Activated naive CD8-positive, alpha-beta T cell treated with anti-CD3 and anti-CD28 coated beads, Interleukin-2, amount 50 U/mL, for 16 hours (primary cell): ENCODE results near the gene NRN1L.
A peak's percentile ranks its signal among the peaks of the same experiment; 100 is the strongest.

Source experiments
- DNase-seq: peaks from one replicate; pipeline ENCODE4 v3.0.0-alpha.2; 2020; ENCODE audit warnings: low read depth, low spot score

Gene NRN1L

GRCh38 chr16:67935402-67936123 lies 50.9 kb downstream of the NRN1L start:
- DNase-seq: peak; percentile 89
